MCF 10A (cell line): ENCODE results near the gene PTPN5. TPM values are rescaled to one million over a fixed set of nuclear protein-coding genes. Genes with fewer than 3 reads are reported as not detected.

ENCODE experiments used
- BruUV-seq: library from RNA; stranded (reverse); fragments of 400-500 nt; replicated peaks from 2 replicates; lab custom pipeline; 2021; lab: Mats Ljungman, UMichigan
- CTCF ChIA-PET: fragments of 300-600 bp; sonication (Branson Sonifier 250); formaldehyde crosslinking; extraction: SDS; loops from one replicate; lab custom pipeline; 2021; ENCODE audit warnings: antibody characterized with exemption, inconsistent platforms; lab: Yijun Ruan, JAX
- POLR2A ChIA-PET: fragments of 300-600, 350-650 bp; sonication (Branson Sonifier 250); formaldehyde crosslinking; extraction: SDS; loops from one replicate; lab custom pipeline; 2020; ENCODE audit warnings: antibody characterized with exemption, inconsistent platforms; lab: Yijun Ruan, JAX
- DNase-seq: peaks from one replicate; pipeline ENCODE4 v3.0.0-alpha.2; 2018; ENCODE audit not compliant: unreplicated experiment
- H3K27ac Mint-ChIP-seq: one replicate; pipeline ENCODE4 v1.8.0; 2022; ENCODE audit warnings: mild to moderate bottlenecking, low read depth, mixed read lengths; ENCODE audit not compliant: unreplicated experiment
- H3K27me3 Mint-ChIP-seq: one replicate; pipeline ENCODE4 v1.8.0; 2022; ENCODE audit warnings: mixed read lengths; ENCODE audit not compliant: insufficient read depth, unreplicated experiment
- H3K36me3 Mint-ChIP-seq: one replicate; pipeline ENCODE4 v1.8.0; 2022; ENCODE audit warnings: mild to moderate bottlenecking, moderate library complexity, mixed read lengths; ENCODE audit not compliant: insufficient read depth, unreplicated experiment
- H3K4me1 Mint-ChIP-seq: one replicate; pipeline ENCODE4 v1.8.0; 2022; ENCODE audit warnings: mixed read lengths; ENCODE audit not compliant: insufficient read depth, unreplicated experiment
- H3K4me3 Mint-ChIP-seq: one replicate; pipeline ENCODE4 v1.8.0; 2022; ENCODE audit warnings: mild to moderate bottlenecking, moderate library complexity, mixed read lengths; ENCODE audit not compliant: unreplicated experiment
- H3K9me3 Mint-ChIP-seq: one replicate; pipeline ENCODE4 v1.8.0; 2022; ENCODE audit warnings: mixed read lengths; ENCODE audit not compliant: unreplicated experiment
- intact Hi-C: fragments of 100-400 bp; cut with micrococcal nuclease; formaldehyde crosslinking; loops from 2 replicates; pipeline ENCODE4 v1.14.1; 2022
- total RNA-seq: library from RNA; stranded (reverse); gene quantifications from 2 replicates; pipeline ENCODE4 v1.2.3, GENCODE V29; 2022
- TF ChIP-seq, protein P1 (sequence below): fragments of 200-600 bp; IDR thresholded peaks from one replicate; pipeline ENCODE4 v1.8.0; 2022; ENCODE audit warnings: antibody characterized with exemption, mild to moderate bottlenecking; ENCODE audit not compliant: unreplicated experiment

Gene PTPN5
- total RNA-seq, 1 experiment from 2014 or later = not detected

GRCh38 chr11:18757811-18758210 lies 33.8 kb downstream of the PTPN5 start:
- no peak for DNase-seq
- CTCF ChIA-PET = interaction anchor here (0.7 to 2.0 kb wide), 8 partner anchors 8 to 642 kb away, joined by 3 to 11 read pairs (median 4); no protein-coding TSS in a partner anchor
- intact Hi-C loops = no loop called here
- TF ChIP-seq, protein P1, sequence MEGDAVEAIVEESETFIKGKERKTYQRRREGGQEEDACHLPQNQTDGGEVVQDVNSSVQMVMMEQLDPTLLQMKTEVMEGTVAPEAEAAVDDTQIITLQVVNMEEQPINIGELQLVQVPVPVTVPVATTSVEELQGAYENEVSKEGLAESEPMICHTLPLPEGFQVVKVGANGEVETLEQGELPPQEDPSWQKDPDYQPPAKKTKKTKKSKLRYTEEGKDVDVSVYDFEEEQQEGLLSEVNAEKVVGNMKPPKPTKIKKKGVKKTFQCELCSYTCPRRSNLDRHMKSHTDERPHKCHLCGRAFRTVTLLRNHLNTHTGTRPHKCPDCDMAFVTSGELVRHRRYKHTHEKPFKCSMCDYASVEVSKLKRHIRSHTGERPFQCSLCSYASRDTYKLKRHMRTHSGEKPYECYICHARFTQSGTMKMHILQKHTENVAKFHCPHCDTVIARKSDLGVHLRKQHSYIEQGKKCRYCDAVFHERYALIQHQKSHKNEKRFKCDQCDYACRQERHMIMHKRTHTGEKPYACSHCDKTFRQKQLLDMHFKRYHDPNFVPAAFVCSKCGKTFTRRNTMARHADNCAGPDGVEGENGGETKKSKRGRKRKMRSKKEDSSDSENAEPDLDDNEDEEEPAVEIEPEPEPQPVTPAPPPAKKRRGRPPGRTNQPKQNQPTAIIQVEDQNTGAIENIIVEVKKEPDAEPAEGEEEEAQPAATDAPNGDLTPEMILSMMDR = no peak
- no peaks in the 10 kb centered on the region for H3K36me3 Mint-ChIP-seq
- no TSS peak for BruUV-seq
- no peak overlapping the region for H3K27ac Mint-ChIP-seq
- H3K27me3 Mint-ChIP-seq = peaks cover 24% of the 10 kb centered on the region
- H3K9me3 Mint-ChIP-seq = no peaks in the 10 kb centered on the region
- POLR2A ChIA-PET = interaction anchor here (0.7 to 0.8 kb wide), 2 partner anchors 14 to 227 kb away, joined by 3 read pairs; no protein-coding TSS in a partner anchor
- no peak overlapping the region for H3K4me3 Mint-ChIP-seq
- H3K4me1 Mint-ChIP-seq = no peaks in the 10 kb centered on the region

- no peaks in the 10 kb centered on the region for H3K36me3 Mint-ChIP-seq
- H3K27ac Mint-ChIP-seq = no peak overlapping the region
- intact Hi-C loops = no loop called here
- POLR2A ChIA-PET = no interaction called here
- peaks cover 24% of the 10 kb centered on the region for H3K27me3 Mint-ChIP-seq
- H3K4me3 Mint-ChIP-seq = no peak overlapping the region
- CTCF ChIA-PET = interaction anchor here (0.5 to 1.1 kb wide), 6 partner anchors 16 to 928 kb away, joined by 3 to 7 read pairs (median 3); no protein-coding TSS in a partner anchor
- BruUV-seq = no TSS peak
- H3K4me1 Mint-ChIP-seq = no peaks in the 10 kb centered on the region
- TF ChIP-seq, protein P1 = no peak
- no peaks in the 10 kb centered on the region for H3K9me3 Mint-ChIP-seq
- DNase-seq = no peak
Measured at GRCh38 chr11:18756889-18757288, 34.7 kb downstream of the PTPN5 start.

GRCh38 chr11:18754308-18754707 lies 37.3 kb downstream of the PTPN5 start:
- Mint-ChIP-seq H3K4me1 (peaks cover 6% of the 10 kb centered on the region), H3K36me3 (no peaks in the 10 kb centered on the region), H3K4me3 (no peak overlapping the region), H3K27me3 (peaks cover 24% of the 10 kb centered on the region), H3K27ac (no peak overlapping the region), H3K9me3 (no peaks in the 10 kb centered on the region)
- TF ChIP-seq, protein P1 = no peak
- POLR2A ChIA-PET = no interaction called here
- CTCF ChIA-PET = interaction anchor here (1.6 kb wide), 1 partner anchor 10 kb away, joined by 6 read pairs; no protein-coding TSS in a partner anchor
- intact Hi-C loops = no loop called here
- BruUV-seq = no TSS peak
- no peak for DNase-seq

GRCh38 chr11:18752502-18752901 lies 39.1 kb downstream of the PTPN5 start:
- no peak overlapping the region for H3K27ac Mint-ChIP-seq
- ChIA-PET POLR2A (no interaction called here), CTCF (interaction anchor here (0.6 kb wide), 1 partner anchor 11 kb away, joined by 3 read pairs; no protein-coding TSS in a partner anchor)
- no peaks in the 10 kb centered on the region for H3K36me3 Mint-ChIP-seq
- H3K27me3 Mint-ChIP-seq = peaks cover 8% of the 10 kb centered on the region
- TF ChIP-seq, protein P1 = no peak
- no peak overlapping the region for H3K4me3 Mint-ChIP-seq
- no peaks in the 10 kb centered on the region for H3K9me3 Mint-ChIP-seq
- BruUV-seq = no TSS peak
- intact Hi-C loops = no loop called here
- peaks cover 6% of the 10 kb centered on the region for H3K4me1 Mint-ChIP-seq
- DNase-seq = no peak
